HL-60/S4 treated with retinoic acid at 250 ng/mL for 4 days and 3 days (cell line): Measurements from ENCODE around the gene KCNB1.

Experiments
- in situ Hi-C: fragments of 300-500 bp; cut with MboI; formaldehyde crosslinking; loops from 2 replicates; pipeline ENCODE4 v1.7.0; 2022; ENCODE audit warnings: low sequenced_read_pairs

KCNB1 gene

GRCh38 chr20:49446808-49447207, 35.7 kb downstream of the KCNB1 start:
- in situ Hi-C loops, result no loop called here

DNA sequence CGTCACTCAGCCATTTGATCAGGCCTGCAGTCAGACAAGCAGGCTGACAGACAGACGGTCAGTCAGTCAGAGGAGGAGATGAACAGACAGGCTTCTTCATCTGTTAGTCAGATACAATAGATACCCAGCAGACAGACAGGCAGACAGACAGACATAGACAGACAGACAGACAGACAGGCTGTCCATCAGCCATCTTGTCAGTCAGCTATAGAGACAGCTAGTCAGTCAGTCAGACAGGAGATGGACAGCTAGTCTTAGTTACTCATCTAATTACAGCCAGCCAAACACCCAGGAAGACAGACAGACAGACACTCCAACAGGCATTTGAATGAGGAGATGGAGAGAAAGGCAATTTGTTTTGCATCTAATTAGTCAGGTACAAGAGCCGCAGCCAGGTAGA, 36.4 kb downstream of the KCNB1 start:
- in situ Hi-C loops, result no loop called here

DNA sequence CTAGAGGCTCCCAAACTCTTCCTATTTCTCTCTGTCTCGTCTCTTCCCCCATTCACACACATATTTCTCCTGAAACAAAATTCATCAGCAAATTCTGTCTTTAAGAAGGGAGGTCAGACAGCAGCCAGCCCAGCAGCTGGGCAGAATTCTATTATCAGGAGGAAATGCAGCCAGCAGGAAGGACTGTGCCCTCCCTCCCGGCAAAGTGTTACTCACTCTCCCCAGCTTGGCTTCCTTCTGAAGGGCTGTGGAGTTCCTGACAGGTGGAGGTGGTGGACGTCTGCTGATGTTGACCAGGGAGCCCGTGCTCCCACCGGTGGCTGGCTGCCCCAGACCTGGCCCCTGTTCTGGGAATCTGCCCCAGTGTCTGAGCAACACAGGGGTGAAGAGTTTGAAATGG, 37.3 kb downstream of the KCNB1 start:
- in situ Hi-C loops, result no loop called here

DNA sequence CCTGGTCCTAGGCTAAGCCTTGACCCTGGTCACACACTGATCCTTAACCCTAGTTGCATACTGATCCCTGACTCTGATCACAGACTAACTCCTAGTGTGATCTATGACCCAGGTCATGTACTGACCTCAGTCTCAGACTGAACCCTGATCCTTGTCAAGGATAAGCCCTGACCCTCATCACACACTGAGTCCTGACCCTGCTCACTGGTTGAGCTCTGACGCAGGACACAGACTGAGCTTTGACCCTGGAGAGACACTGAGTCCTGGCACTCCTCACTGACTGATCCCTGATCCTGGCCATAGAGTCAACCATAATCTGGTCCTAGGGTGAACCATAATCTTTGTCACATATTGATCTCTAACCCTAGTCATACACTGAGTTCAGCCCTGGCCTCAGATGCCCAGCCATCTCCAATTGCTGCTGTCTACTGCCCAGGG, 37.9 kb downstream of the KCNB1 start:
- in situ Hi-C loops, result no loop called here

GRCh38 chr20:49437057-49437456, 45.4 kb downstream of the KCNB1 start:
- in situ Hi-C loops, result no loop called here

GRCh38 chr20:49435639-49436038, 46.8 kb downstream of the KCNB1 start:
- in situ Hi-C loops, result no loop called here

- in situ Hi-C loops, result no loop called here
Observed at GRCh38 chr20:49433333-49433732, 49.1 kb downstream of the KCNB1 start.

DNA sequence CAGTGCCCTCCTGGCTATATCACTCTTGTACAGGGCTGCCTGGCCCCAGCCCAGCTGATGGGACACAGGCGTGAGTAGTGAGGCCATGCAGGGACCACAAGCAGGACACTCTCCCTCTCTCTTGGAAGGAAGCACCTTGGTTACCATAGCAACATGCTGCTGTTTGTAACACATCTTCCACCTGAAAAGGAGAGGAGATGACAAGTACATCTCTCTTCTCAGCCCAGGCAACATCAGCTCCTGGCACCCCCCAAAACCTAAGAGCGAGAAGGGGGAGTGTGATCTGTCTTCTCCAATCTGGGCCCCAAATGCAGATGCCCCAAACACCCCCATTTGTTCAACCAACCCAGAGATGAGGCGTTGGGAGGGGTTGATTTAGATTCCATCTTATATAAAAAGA, 49.9 kb downstream of the KCNB1 start:
- in situ Hi-C loops, result no loop called here

DNA sequence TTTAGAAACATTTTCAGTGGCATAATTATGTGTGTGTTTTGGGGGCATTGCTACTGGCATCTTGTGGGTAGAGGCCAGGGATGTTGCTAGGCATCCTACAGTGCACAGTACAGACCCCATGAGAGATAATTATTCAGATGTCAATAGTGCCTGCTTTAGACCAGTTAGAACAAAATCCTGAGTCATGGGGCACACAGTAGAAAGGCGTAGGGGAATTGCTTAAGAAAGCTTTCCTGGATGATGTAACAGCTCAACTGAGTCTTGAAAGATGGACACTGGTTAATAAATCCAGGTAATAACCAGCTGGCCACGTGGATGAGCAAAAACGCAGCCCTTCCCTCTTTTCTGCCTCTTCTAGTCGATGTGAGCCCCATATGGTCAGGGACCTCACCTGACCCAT, 51.1 kb downstream of the KCNB1 start:
- in situ Hi-C loops, result no loop called here

DNA sequence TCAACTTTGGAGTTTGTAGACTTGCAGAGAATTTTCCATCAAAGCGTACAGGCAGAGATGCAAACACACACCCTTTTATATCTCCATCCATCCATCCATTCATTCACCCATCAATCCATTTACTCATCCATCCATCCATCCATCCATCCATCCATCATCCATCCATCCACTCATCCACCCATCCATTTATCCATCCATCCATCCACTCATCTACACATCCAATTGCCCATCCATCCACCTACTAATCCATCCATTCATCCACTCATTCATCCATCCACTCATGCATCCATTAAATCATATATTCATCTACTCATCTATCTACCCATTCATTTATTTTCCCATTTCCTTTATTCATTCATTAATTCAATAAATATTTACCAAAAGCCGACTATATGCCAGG, 52.1 kb downstream of the KCNB1 start:
- in situ Hi-C loops, result no loop called here

- in situ Hi-C loops, result no loop called here
Observed at GRCh38 chr20:49427751-49428518, 54.5 kb downstream of the KCNB1 start.

DNA sequence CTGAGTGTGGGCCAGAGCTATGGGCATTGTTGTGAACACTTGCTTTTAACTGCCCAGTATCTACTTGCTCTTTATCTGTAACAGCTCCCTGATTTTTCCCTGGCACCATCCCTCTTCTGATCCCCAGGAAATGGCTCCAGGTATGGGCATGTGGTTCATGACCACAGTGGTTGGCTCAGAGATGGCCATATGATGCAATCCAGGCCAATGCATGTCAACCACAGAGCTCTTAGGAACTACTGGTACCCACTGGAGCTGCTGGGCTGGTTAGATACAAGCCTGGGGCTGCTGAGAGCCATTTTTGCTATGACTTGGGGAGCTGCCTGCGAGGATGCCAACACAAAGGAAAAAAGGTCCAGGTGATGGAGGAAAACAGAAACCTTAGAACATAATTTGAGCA, 55.6 kb downstream of the KCNB1 start:
- in situ Hi-C loops, result no loop called here

DNA sequence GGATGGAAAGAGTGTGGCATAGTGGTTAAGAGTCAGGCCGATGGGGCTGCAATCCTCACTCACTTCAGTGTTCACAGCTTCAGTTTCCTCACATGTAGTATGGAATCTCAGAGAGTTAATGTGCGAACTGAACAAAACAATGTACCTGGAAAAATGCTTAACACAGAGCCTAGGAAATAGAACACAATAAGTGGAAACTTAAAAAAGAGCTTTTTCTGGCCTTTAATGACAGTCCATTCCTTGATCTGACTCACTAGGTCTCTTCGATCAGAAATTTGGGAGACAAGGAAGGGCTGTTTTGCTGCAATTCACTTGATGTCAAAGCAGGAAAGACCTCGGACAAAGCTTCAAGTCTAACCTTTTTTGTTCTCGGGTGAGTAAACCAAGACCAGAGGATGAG, 56.1 kb downstream of the KCNB1 start:
- in situ Hi-C loops, result no loop called here

GRCh38 chr20:49424536-49424935, 57.9 kb downstream of the KCNB1 start:
- in situ Hi-C loops, result no loop called here

GRCh38 chr20:49422161-49422560, 60.3 kb downstream of the KCNB1 start:
- in situ Hi-C loops, result no loop called here

DNA sequence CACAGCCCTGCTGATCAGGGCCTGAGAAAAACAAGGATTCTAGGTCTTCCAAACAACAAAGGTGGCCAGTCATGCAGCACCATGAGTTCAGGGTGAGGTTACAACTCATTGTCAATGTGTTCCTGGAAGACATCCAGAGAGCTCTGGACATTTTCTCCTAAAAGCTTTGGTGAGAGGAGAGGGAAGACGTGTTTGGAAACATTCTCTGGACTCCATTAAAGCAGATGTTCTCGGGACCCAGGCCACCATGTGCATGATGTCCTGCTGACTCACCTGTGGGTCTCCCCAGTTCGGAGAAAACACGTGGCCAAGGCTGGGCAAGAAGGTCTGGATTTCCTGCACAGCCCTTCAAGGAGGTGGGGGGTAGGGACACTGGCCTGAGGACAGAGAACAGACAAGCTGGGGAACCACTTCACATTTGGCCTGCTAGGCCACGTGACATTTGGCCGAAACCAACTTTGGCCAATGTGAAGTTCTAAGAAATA, 61.6 kb downstream of the KCNB1 start:
- in situ Hi-C loops, result no loop called here

GRCh38 chr20:49420292-49420691, 62.2 kb downstream of the KCNB1 start:
- in situ Hi-C loops, result no loop called here

- in situ Hi-C loops, result no loop called here
Observed at GRCh38 chr20:49419785-49420184, 62.7 kb downstream of the KCNB1 start.

DNA sequence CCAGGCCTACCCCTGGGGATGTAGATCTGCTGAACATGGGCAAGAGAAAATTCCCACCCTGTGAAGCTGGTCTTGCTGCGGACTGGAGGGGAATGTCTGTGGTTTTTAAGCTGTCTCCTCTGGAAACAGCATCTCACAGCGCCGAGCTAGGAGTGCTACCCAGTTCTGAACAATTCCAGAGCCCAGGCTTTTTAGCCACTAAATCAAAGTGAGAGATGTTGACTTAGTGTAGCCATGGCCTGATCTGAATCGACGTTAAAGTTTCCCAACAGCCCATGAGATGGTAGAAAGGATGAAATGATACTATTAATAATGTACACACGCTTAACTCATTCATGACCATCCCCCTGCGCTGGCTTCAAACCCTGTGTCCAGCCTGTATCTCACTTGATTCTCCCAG, 63.7 kb downstream of the KCNB1 start:
- in situ Hi-C loops, result no loop called here

GRCh38 chr20:49417843-49418555, 64.5 kb downstream of the KCNB1 start:
- in situ Hi-C loops, result no loop called here

- in situ Hi-C loops, result no loop called here
Observed at GRCh38 chr20:49415668-49416044, 66.8 kb downstream of the KCNB1 start.

DNA sequence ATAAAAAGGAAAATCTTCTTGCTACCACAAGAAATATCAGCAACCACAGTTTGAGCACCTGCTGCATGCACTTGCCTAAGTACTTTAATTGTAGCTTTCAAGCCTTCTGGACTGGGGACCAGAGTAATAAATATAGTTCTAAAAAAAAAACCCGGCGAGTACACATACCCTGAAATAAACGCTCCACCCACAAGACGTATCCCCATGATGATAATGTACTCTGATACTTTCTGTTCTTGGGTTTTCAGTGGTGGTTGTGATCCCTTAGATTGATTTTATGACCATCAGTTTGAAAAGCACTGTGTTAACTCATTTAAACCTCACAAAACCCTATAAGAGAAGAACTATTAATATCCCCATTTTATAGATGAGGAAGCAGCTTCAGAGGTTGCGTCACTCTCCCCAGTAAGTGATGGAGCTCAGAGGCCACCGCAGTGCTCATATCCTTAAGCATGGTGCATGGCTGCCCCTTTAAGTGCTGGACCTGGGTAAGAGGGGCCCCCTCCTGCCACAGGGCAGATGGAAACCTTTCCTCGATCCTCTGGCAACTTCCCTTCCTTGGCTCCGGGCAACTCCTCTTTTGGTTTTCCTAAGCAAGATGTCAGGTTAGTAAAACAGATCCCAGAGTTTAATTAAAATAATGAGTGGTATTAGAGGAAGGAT, 67.3 kb downstream of the KCNB1 start:
- in situ Hi-C loops, result no loop called here
